BE2C (cell line): Measurements from ENCODE around the gene STRA6.

Experiments
- DNase-seq: peaks from one replicate; pipeline ENCODE4 v3.0.0-alpha.2; 2020
- H3K27me3 ChIP-seq: fragments of 250-450 bp; sonication (Bioruptor Pico); 2 replicates; pipeline ENCODE4 v1.5.1; 2020; ENCODE audit warnings: mild to moderate bottlenecking
- H3K36me3 ChIP-seq: fragments of 250-450 bp; sonication (Bioruptor Pico); 2 replicates; pipeline ENCODE4 v1.5.1; 2020; ENCODE audit warnings: mild to moderate bottlenecking
- H3K4me1 ChIP-seq: fragments of 250-450 bp; sonication (Bioruptor Pico); 2 replicates; pipeline ENCODE4 v1.5.1; 2020
- H3K4me3 ChIP-seq: 2 replicates; pipeline ENCODE4 v1.5.1; 2011; ENCODE audit warnings: low read depth, low read length
- H3K9me3 ChIP-seq: fragments of 250-450 bp; sonication (Bioruptor Pico); 2 replicates; pipeline ENCODE4 v1.5.1; 2020
- TF ChIP-seq, protein P1 (sequence below): IDR thresholded peaks from 2 replicates; pipeline ENCODE4 v1.5.1; 2012; ENCODE audit warnings: mild to moderate bottlenecking, low read depth, low read length

Gene STRA6

DNA sequence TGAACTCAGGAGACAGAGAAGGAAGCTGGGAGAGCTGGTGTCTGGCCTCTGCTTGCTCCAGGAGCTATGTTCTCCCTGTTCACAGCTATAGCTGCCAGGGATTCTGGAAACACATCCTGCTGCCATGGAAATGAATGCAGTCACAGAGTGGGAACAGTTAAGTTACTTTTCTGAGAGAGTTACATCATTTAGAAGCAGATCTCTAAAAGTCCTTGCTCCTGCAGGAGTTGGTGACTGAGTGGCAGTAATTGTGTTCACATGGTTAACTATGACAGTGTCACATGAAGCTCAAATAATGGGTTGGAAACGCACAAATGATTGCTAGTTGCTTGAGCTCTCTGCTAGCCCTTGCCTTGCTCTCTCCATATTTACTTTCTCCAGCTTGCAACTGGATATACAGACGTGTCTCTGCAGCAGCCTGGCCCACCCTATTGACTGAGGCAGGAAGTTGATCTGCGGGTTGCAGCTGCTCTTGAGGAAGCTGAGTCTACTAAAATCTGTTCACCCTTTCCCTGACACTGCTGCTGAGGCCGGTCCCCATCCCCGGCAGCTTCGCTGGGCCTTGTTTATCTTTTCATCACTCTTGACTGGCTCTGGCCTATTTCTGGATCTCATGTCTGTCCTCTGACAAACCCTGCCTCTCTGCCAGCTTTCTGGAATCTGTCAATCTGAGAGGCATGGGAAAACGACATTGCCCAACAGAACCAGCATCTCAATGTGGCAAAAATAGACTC, 45.7 kb downstream of the STRA6 start:
- Histone ChIP-seq H3K27me3 (no peaks in the 10 kb centered on the region), H3K4me1 (peaks cover 54% of the 10 kb centered on the region), H3K9me3 (no peaks in the 10 kb centered on the region), H3K36me3 (no peaks in the 10 kb centered on the region), H3K4me3 (no peak overlapping the region)
- DNase-seq: peak; percentile 86
- TF ChIP-seq, protein P1, sequence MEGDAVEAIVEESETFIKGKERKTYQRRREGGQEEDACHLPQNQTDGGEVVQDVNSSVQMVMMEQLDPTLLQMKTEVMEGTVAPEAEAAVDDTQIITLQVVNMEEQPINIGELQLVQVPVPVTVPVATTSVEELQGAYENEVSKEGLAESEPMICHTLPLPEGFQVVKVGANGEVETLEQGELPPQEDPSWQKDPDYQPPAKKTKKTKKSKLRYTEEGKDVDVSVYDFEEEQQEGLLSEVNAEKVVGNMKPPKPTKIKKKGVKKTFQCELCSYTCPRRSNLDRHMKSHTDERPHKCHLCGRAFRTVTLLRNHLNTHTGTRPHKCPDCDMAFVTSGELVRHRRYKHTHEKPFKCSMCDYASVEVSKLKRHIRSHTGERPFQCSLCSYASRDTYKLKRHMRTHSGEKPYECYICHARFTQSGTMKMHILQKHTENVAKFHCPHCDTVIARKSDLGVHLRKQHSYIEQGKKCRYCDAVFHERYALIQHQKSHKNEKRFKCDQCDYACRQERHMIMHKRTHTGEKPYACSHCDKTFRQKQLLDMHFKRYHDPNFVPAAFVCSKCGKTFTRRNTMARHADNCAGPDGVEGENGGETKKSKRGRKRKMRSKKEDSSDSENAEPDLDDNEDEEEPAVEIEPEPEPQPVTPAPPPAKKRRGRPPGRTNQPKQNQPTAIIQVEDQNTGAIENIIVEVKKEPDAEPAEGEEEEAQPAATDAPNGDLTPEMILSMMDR: no peak

DNA sequence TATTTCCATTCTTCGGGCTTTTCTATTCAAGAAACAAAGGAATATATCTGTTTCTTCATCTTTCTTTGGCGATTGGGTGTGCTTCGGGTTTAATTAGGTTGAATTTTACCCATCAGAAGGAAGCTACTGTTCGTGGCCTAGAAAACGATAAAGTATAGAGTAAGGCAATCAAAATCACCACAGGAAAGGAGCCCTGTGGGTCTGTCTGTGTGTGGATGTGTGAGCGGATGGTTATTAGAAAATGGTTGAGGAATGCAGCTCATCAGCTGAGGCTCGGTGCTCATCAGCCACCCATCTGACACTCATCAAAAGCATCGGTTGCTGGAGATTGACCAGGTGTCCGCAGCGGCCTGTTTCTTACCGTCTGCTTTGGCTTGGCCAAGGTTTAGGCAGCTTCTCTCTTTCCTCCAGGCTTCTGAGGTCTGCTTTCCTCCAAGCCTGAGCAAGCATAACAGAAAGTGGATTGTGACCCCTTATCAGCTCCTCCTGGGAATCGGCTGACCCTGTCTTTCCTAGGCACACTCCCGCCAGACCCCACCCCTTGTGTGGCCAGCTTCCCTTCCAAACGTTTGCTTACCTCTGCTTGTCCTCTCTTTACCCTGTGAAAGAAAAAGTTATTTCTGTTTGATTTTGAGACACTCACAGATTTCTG, 46.7 kb downstream of the STRA6 start:
- no peak overlapping the region for H3K4me3 ChIP-seq
- H3K27me3 ChIP-seq: no peaks in the 10 kb centered on the region
- peaks cover 54% of the 10 kb centered on the region for H3K4me1 ChIP-seq
- H3K9me3 ChIP-seq: no peaks in the 10 kb centered on the region
- TF ChIP-seq, protein P1: no peak
- H3K36me3 ChIP-seq: no peaks in the 10 kb centered on the region
- DNase-seq: peak; percentile 65

DNA sequence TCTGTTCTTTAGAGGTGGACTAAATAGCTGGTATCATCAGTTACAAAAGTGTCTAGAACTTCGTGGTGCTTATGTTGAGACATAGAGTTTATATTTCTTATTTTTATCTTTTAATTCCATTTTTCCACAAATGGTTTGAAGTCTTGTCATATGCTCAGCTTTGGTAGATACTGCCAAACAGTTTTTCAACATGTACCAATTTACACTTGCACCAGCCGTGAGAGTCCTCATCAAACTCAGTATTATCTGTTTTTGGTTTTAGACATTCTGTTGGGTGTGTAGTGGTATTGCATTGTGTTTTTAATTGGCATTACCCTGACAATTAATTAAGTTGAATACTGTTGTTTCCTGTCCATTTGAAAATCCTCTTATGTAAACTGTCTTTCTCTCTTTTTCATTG, 55.5 kb downstream of the STRA6 start:
- H3K9me3 ChIP-seq: no peaks in the 10 kb centered on the region; the same call in 1 of the 2 replicates
- TF ChIP-seq, protein P1: no peak
- DNase-seq: no peak
- peaks cover 7% of the 10 kb centered on the region for H3K4me1 ChIP-seq
- H3K27me3 ChIP-seq: no peaks in the 10 kb centered on the region
- no peaks in the 10 kb centered on the region; the same call in 1 of the 2 replicates for H3K36me3 ChIP-seq
- H3K4me3 ChIP-seq: no peak overlapping the region

DNA sequence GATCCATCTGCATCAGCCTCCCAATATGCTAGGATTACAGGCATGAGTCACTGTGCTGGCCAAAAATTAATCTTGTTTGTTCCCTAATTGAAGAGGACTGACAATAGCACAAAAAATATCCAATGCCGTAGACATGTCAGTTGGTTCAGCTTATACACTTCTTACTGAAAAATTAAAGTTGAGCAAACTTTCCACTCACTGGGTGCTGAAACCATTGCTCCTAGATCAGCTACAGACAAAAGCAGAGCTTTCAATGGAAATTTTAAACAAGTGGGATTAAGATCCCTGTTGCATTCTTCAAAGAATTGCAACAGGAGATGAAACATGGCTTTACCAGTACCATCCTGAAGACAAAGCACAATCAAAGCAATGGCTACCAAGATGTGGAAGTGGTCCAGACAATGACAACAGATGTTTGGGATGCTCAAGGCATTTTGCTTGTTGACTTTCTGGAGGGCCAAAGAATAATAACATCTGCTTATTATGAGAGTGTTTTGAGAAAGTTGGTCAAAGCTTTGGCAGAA, 56.2 kb downstream of the STRA6 start:
- Histone ChIP-seq H3K27me3 (no peaks in the 10 kb centered on the region), H3K36me3 (no peaks in the 10 kb centered on the region; the same call in 1 of the 2 replicates), H3K4me3 (no peak overlapping the region), H3K4me1 (peaks cover 9% of the 10 kb centered on the region), H3K9me3 (no peaks in the 10 kb centered on the region; the same call in 1 of the 2 replicates)
- no peak for DNase-seq
- TF ChIP-seq, protein P1: no peak

DNA sequence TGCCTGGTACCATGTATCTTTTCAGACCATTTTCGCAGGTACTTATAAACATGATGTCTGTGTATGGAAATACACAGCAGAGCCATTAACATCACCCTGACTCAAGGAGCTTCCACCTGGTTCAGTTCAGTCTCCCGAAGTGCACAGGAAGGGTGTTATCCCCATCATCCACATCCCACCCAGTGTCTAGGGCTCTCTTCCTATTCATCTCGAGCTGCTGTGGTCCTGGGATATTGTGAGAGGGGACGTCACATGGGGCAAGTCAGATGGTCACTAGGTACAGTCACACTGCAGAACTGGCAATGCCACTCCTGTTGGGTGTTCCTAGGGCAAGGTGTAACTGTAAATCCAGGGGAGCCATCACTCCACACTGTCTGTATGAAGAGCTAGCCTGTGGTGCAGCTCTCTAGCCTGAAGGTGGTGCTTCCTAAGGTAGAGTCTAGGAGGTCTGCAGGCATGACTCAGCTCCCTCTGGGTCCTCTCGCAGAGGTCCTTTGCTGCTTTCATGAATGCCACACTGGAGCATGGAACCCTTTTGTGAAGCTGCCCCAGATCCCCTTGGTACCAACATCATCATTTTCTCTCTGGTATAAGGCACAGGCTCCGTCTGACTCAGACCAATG, 58.3 kb downstream of the STRA6 start:
- H3K9me3 ChIP-seq: no peaks in the 10 kb centered on the region; the same call in 1 of the 2 replicates
- H3K4me1 ChIP-seq: peaks cover 30% of the 10 kb centered on the region
- TF ChIP-seq, protein P1: peak; percentile 48
- H3K27me3 ChIP-seq: no peaks in the 10 kb centered on the region
- peak; percentile 60 for DNase-seq
- H3K36me3 ChIP-seq: no peaks in the 10 kb centered on the region; the same call in 1 of the 2 replicates
- H3K4me3 ChIP-seq: no peak overlapping the region
